ENCODE results near the gene SH3BGR. TPM values are rescaled to one million over a fixed set of nuclear protein-coding genes. Genes with fewer than 3 reads are reported as not detected.

SH3BGR gene
- total and polyA plus RNA-seq, 8 donors = 1.6 to 4.1 (median 3.6) TPM

- H3K27ac ChIP-seq = no peak overlapping the region
- H3K27me3 ChIP-seq = no peaks in the 10 kb centered on the region
- no peak overlapping the region for H3K4me3 ChIP-seq
- peaks cover 3 to 14% of the 10 kb centered on the region in 2 donors for H3K4me1 ChIP-seq
- peak in 1 of 4 donors; percentile 44 for DNase-seq
- H3K9me3 ChIP-seq = no peaks in the 10 kb centered on the region
- no peak for ATAC-seq
- TF ChIP-seq CTCF (IDR thresholded peaks at IDR 0.05) = peak; percentile 46 to 55
- intact Hi-C loops (cut with DNase I) = no loop called here
- H3K36me3 ChIP-seq = no peaks in the 10 kb centered on the region
Measured at GRCh38 chr21:39441502-39442475, 10.0 kb upstream of the SH3BGR start.

DNA sequence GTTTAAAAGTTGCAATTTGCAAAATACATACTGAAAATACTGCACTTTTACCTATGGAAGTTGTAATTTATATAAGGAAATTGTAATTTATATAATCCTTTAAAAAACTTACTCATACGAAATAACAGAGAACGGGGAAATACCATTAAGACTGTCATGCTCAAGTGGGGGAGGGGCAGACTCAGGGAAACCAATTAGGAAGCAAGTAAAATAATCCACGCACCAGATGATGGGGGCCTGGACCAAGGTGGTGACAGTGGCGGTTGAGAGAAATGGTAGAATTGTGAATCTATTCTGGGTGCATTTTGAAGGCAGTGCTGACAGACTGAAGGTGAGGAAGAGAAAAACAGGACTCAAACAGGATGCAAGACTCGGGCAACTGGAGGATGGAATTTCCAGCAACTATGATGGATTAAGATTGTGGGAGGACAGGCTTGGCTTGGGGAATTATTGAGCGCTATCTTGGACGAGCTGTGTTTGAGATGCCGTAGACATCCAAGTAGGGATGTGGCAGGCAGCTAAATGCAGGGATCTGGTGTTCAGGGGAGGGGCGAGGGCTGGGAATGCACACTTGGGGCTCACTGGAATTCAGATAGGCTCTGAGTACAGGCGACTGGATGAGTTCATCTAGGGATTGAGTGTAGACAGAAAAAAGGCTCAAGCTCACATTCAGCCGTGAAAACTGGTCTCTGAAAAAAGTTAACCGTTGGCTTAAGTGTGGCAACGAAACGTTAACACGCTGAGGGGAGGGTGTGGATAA is 7.2 kb upstream of the SH3BGR start:
- Histone ChIP-seq H3K9me3 (no peaks in the 10 kb centered on the region), H3K4me1 (peaks cover 3 to 14% of the 10 kb centered on the region in 2 donors), H3K36me3 (no peaks in the 10 kb centered on the region), H3K4me3 (peak overlapping the region; percentile 86 to 95), H3K27me3 (no peaks in the 10 kb centered on the region), H3K27ac (peak overlapping the region; percentile 87 to 90)
- intact Hi-C loops (cut with DNase I) = no loop called here
- DNase-seq = peak in 3 of 4 donors; percentile 41 to 60 (median 50)
- TF ChIP-seq CTCF (IDR thresholded peaks at IDR 0.05) = no peak
- peak; percentile 55 for ATAC-seq

DNA sequence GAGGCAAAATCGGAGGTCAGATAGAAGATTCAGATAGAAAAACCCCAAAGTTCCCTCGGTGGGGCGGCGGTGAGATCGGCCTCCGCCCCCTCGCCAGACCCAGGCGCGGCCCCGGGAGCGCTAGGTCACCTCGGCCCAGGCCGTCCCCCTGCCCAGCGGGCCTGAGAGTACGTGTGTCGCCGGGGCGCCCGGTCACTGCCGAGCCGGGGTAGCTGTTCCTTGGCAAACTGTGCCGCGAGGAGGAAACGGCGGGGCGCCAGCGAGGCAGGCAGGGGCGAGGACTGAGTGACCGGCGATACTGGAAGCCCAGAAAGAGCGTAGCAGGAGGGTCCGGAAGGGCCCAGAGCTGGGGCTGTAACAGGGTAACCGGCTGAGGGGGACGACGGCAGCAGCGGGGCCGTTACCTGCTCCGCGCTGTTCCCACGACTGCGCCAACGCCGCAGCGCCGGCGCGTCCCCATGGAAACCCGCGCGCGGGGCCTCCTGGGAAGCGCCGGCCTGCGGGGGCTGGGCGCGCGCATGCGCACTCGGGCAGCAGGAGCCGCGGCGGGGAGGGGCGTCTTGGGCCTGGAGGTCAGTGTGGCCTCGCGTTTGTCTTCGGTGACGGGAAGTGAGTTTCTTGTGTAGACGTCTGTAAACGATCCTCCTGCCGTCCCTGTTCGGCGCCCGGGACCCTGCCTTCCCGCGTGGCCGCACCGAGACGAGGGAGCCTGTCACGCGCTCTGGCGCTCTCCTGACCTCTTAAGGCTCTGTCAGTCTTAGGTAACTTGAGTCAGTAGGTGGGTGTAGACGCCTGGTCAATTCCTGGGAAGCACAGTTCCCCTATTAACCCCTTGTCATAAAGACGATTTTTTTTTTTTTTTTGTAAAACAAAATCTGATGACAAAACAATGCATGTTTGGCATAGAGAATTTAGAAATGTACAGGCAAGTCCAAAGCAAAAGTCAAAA is 6.2 kb upstream of the SH3BGR start, which contains the start of gene LCA5L:
LCA5L (minus strand) TSS at position 458 of the 949 bp plus-strand sequence. CDS start 17,285 bp downstream, outside the sequence.
- ATAC-seq = peak; percentile 93
- Histone ChIP-seq H3K27ac (peak within 1 kb of the TSS; percentile 87 to 90), H3K27me3 (no peaks in the 10 kb centered on the region), H3K36me3 (no peaks in the 10 kb centered on the region), H3K4me1 (peaks cover 3 to 14% of the 10 kb centered on the region in 2 donors), H3K9me3 (no peaks in the 10 kb centered on the region), H3K4me3 (peak within 1 kb of the TSS; percentile 86 to 95)
- intact Hi-C loops (cut with DNase I) = no loop called here
- peak; percentile 92 to 97 (median 94) for DNase-seq
- TF ChIP-seq CTCF (IDR thresholded peaks at IDR 0.05) = no peak

DNA sequence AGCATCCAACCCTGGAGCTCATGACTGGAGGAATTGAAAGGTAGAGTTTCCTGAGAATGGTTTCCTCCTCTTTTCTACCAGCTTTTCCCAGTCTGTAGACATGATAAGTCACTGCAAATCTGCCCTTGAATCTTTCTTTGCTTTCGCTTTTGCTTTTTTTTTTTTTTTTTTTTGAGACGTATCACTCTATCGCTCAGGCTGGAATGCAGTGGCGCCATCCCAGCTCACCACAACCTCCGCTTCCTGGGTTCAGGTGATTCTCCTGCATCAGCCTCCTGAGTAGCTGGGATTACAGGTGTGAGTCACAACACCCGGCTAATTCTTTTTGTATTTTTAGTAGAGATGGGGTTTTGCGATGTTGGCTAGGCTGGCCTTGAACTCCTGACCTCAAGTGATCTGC is 4.5 kb upstream of the SH3BGR start:
- intact Hi-C loops (cut with DNase I) = no loop called here

More for the DNA sequence above, 4.5 kb upstream of the SH3BGR start:
- no peaks in the 10 kb centered on the region for H3K9me3 ChIP-seq
- no peak overlapping the region for H3K4me3 ChIP-seq
- no peak overlapping the region for H3K27ac ChIP-seq
- ATAC-seq (no peak), DNase-seq (no peak)
- no peaks in the 10 kb centered on the region for H3K36me3 ChIP-seq
- H3K4me1 ChIP-seq = peaks cover 3 to 14% of the 10 kb centered on the region in 2 donors
- H3K27me3 ChIP-seq = no peaks in the 10 kb centered on the region
- TF ChIP-seq CTCF (IDR thresholded peaks at IDR 0.05) = no peak
